AG09319 (cell line): Measurements from ENCODE around the gene MAST4.

Experiments
- DNase-seq: peaks from one replicate; pipeline ENCODE4 v3.0.0-alpha.2; 2010; ENCODE audit warnings: low read depth; ENCODE audit errors: extremely low read depth
- CTCF ChIP-seq: IDR thresholded peaks from 2 replicates; pipeline ENCODE4 v1.5.1; 2011; ENCODE audit warnings: low read depth, mild to moderate bottlenecking, inconsistent platforms, low read length, moderate library complexity

The MAST4 gene

GRCh38 chr5:66932457-66932856 is 336.3 kb downstream of the MAST4 start:
- no peak for DNase-seq
- TF ChIP-seq CTCF, result no peak

GRCh38 chr5:66933066-66933465 is 336.9 kb downstream of the MAST4 start:
- DNase-seq, result no peak
- no peak for TF ChIP-seq CTCF

- no peak for DNase-seq
- TF ChIP-seq CTCF, result no peak
Observed at GRCh38 chr5:66939094-66939493, 342.9 kb downstream of the MAST4 start.

GRCh38 chr5:66945389-66946349 is 349.5 kb downstream of the MAST4 start:
- TF ChIP-seq CTCF, result no peak
- no peak for DNase-seq

- TF ChIP-seq CTCF, result no peak
- no peak for DNase-seq
Observed at GRCh38 chr5:66947458-66947857, 351.3 kb downstream of the MAST4 start.

- DNase-seq, result no peak
- no peak for TF ChIP-seq CTCF
Observed at GRCh38 chr5:66949066-66949465, 352.9 kb downstream of the MAST4 start.

GRCh38 chr5:66952153-66952552 is 356.0 kb downstream of the MAST4 start:
- no peak for DNase-seq
- no peak for TF ChIP-seq CTCF
